GM18508 (cell line): ENCODE results near the gene FLACC1.
"Not testable (repeated sequence)": the region's sequence is repeated elsewhere in the genome, so short reads cannot be mapped to it uniquely, and the experiment has no call there.

Experiments used
- ATAC-seq: cut with Tn5 transposase; IDR thresholded peaks from one replicate; pipeline ENCODE4 v1.9.1; 2021; ENCODE audit warnings: moderate number of reproducible peaks; ENCODE audit not compliant: insufficient read depth, unreplicated experiment

Gene FLACC1

DNA sequence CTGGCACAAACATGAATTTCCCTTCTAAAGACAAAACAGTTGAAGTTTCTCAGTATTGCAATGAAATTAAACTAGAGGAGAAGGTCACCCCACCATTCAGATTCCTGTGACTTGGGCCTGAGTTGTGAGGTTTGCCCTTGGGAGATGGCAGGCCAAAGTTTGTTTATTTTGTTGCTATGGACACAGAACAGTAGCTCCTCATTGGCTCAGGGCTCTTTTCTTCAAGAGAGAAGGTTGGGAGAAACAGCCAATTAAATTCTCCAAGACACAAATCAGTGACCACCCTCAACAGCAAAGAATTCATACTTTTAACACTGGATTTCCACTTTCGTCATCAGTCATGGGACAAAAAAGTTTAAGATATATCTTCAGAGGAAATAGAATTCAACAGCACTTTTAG, at the start of gene FLACC1:
TSS of gene FLACC1 (minus strand) at position 125 of the 400 bp plus-strand sequence. CDS start 5,941 bp downstream, outside the sequence.
- ATAC-seq = no peak

DNA sequence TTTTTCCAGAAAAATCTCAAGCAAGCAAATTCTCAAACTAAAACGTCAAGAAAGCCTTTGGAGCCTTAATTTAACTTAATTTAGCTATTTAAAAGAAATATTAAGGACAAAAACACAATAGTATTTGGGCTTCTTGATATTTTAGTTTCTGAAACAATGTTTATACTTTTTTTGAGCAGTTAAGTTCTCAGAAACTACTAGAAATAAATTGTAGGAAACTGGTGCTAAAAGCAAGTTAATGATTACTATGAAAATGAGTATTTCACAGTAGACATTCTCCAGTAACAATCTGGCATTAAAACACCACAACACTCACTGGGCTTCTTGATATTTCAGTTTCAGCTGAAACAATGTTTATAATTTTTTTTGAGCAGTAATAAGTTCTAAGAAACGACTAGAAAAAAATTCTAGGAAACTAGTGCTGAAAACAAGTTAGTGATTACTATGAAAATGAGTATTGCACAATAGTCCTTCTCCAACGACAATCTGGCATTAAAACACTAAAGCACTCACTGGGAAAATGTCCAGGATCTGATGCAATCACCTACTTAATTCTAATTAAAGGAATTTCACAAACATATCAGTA, 49.0 kb upstream of the FLACC1 start:
- ATAC-seq = no peak

- ATAC-seq = no peak
Observed at GRCh38 chr2:201404699-201405280, 47.6 kb upstream of the FLACC1 start.

GRCh38 chr2:201403880-201404279, 46.7 kb upstream of the FLACC1 start:
- ATAC-seq = no peak

DNA sequence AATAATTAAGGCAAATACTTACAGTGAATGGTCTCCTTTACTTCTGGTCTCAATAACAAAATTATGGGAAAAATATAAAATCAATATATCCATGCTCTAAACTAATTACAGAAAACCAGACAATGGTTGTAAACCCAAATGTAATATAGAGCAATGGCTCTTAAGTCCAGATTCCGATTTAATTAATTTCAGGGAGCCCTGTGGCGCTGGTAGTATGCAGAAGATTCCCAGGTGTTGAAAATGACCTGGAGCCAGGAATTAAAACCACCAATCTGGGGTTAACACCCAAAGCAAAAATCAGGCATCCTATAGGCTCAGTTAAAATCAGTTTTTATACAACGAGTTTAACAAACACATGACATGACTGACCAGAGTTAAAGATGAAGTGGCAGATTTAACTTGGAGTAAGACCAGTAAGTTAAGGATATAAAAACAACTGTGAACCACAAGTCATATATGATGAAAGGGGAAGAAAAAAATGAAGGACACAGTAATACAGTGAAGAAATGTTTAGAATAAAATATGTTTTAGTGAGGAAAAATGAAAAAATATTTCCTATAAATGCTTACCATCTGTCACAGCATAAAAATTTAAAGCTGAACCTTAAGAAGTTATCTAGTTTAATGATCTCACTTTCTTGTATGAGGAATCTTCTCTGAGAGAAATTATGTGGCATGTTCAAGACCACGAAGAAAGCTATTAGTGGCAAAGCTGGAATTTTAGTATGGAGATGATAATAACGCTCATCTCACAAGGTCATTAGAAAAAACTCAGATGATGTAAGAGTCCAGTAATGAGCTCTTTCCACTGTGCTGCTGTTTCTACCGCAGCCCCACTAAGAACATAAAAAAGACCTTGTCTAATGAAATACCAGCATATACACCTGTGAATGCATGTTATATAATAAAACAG, 45.8 kb upstream of the FLACC1 start:
- no peak for ATAC-seq

DNA sequence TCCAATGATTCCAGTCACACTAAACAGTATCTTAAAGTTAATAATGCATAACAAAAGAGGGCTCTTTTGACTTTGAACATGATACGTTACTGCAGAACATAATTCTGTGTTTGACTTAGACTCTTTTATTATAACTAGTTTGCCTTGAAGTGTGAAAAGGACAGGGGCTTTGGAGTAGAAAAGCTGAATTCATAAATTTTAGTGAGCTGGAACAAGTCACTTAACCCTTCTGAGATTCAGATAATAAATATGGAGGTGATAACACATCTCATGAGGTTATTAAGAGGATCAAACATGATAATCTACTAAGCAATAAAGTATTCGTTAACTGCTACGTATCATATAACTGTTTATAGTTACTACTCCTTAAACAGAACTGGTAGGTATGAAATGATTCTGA, 44.7 kb upstream of the FLACC1 start:
- ATAC-seq = no peak

- ATAC-seq = no peak
Observed at GRCh38 chr2:201396595-201396994, 39.5 kb upstream of the FLACC1 start.

DNA sequence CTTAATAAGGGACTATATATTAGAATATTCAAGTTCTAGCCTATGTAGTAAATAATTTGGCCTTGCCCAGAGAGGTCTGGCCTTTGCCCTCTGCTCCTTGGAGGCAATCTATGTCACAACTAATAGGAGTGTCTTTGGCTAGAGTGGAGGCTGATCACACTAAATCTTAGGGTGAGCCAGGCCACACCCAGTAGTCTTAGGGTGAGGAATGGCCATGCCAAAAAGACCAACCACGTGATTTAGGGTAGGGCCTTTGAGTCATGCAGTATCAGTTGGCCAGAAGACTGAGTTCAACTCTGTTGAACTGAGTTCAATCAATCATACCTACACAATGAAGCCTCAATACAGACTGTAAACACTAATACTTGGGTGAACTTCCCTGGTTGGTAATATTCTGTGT, 26.0 kb upstream of the FLACC1 start:
- no peak for ATAC-seq

DNA sequence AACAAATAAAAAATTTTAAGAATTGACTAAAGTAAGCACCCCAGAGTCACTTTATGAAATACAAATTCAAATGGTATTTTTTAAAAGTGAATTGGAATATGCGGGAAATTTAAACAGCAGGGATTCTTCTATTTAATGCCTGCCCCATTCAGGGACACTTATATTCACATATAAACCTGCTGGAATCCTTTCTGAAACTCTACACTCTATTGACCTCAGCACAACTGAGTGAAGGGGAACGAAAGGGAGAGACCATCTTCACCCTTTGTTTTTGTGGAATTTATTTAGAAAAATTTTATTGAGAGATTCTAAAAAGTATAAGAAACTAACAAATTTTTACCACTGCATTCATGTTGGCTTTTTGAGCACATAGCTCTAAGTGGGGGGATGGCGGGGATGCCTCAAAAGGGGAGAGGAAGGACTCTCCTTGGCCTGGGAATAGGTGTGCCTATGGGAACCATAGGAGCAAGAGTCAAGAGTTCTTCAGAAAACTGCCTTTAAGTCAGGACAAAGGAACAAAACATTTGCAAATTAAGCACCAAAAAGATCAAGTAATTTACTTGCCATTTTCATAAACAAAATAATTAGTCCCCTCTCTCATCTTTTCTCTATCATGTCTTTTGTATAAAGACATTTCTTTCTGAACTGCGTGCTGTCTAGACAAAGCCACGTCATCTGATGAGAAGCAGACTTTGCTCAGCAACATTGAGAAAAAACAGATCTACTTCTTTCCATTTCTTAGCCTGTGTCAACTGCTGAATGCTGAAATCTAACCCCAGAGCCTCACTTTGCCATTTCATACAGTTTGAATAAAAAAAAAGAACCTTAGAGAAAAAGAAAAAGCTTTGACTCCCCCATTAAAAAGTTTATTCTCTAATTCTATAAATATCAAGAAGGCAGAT, 21.6 kb upstream of the FLACC1 start:
- ATAC-seq = no peak

DNA sequence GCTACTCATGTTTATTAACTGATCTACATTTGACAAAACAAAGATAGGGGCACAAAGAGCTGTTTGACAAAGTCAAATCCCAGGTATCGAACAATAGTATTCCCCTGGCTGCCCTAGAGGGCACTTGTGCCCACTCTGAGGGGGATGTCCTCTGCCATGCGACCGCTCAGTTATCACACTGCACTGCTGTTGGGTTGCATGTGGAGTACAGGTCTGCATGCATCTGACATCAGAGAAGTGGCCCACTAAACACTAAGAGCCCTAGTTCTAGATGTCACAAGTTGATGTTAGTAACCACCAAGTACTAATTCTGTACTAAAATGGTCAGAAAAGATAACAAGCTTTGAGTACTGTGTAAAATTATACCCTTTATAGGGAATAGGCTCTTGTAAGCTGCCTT, 20.1 kb upstream of the FLACC1 start:
- ATAC-seq = no peak

GRCh38 chr2:201369775-201370174, 12.6 kb upstream of the FLACC1 start:
- ATAC-seq = no peak

DNA sequence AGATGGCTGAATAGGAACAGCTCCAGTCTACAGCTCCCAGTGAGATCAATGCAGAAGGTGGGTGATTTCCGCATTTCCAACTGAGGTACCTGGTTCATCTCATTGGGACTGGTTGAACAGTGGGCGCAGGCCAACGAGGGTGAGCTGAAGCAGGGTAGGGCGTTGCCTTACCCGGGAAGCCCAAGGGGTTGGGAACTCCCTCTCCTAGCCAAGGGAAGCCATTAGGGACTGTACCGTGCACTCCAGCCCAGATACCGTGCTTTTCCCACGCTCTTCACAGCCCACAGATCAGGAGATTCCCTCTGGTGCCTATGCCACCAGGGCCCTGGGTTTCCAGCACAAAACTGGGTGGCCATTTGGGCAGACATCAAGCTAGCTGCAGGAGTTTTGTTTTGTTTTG, 12.2 kb upstream of the FLACC1 start:
- not testable (repeated sequence) for ATAC-seq

DNA sequence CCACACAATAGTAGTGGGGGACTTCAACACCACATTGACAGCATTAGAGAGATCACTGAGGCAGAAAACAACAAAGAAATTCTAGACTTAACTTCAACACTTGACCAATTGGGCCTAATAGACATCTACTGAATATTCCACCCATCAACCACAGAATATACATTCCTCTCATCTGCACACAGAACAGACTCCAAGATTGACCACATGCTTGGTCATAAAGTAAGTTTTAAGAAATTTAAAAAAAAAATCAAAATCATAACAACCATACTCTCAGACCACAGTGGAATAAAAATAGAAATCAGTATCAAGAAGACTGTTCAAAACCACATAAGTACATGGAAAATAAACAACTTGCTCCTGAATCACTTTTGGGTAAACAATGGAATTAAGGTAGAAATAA, 9.0 kb upstream of the FLACC1 start:
- no peak for ATAC-seq

DNA sequence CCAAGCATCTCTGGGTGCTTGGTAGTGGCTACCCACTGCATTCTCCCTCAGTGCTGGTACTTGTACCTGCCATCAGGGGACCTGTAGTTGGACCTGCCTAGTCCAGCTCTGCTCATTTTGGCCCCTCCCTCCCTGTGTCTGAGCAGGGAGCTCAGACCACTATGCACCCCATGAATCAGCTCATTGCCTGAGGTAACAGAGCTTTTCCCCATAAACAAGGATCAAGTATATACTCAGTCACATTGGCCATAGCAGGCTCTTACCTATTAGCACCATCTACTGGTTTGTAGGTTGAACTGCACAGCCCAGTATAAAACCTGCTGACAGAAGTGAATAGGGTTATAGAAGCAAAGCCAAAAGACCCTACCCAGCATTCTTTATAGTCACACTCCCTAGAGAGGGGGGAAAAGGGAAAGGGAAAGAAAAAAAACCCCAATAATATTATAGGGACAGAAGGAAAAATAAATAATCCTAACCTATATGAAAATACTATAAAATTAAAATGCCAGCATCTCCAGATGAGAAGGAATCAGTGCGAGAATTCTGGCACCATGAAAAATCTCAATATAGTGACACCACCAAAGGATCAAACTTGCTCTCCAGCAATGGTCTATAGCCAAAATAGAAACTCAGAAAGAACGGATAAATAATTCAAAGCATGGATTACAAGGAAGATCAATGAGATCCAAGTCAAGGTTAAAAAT, 6.9 kb upstream of the FLACC1 start:
- no peak for ATAC-seq

DNA sequence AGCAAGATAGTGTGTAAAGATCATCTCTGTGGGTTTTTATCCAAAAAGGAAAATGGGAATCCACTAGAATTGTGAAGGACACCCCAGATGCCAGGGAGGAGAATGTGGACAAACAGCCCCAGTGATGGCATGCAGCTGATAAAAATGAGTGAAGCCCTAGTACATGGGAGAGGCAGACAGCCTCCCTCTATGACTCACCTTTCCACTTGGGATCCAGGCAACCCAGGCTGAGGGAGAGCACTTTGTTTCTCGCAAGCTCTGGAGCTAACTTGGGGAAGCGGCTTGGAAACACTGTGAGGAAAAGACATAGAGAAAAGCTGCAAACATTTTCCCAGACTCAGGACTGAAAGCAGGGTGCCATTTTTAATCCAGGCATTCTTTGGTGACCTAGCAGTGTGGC, 5.3 kb upstream of the FLACC1 start:
- no peak for ATAC-seq

DNA sequence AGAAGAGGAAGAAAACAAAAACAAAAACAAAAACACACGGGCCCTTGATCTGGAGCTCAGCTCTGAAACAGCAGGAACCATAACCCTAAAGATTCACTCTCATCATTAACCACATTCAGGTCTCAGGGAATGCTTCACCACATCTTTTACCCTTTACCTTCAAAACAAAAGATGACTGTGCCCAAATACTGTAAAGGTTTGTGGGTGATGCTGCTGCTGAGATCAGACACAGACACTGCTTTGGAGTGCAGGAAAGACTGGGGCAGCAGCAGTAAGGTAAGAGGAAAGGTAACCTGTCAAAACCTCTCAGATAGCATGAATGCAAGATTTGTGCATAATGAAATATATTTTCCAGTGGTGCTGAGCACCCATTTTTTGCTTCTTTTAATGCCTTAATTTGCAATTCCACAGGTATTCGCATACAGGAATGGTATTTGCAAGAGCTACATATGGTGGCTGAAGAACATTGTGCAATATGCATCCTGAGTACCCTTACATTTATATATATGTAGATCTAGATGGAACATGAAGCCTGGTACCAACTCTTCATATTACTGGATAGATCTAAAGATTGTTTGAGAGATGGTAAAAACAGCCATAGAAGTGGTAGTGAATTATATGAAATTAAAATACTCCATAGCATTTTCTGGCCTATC, 4.1 kb upstream of the FLACC1 start:
- no peak for ATAC-seq

DNA sequence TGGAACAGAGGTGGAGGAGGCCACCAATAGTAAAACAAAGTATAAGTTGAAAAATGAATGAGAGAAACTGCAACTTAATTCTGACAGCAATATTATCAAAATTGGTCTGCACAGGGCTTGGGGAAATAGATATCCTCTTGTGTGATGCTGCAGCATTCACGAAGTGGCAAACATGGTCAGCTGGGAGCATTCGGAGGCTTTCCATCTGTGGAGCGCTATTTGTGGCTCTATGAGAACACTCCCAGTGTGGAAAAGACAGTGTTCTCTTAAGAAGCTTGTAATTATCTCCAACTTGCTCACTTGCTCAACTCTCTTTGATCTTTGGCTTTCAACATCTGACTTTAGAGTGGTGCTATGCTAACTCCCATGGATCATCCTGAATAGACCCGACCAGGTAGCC, 3.1 kb upstream of the FLACC1 start:
- no peak for ATAC-seq

GRCh38 chr2:201358684-201359083, 1.5 kb upstream of the FLACC1 start:
- no peak for ATAC-seq

- no peak for ATAC-seq
Observed at GRCh38 chr2:201353116-201353515, 4.0 kb downstream of the FLACC1 start.
